ENCODE results near the gene CLEC4M.

The CLEC4M gene

DNA sequence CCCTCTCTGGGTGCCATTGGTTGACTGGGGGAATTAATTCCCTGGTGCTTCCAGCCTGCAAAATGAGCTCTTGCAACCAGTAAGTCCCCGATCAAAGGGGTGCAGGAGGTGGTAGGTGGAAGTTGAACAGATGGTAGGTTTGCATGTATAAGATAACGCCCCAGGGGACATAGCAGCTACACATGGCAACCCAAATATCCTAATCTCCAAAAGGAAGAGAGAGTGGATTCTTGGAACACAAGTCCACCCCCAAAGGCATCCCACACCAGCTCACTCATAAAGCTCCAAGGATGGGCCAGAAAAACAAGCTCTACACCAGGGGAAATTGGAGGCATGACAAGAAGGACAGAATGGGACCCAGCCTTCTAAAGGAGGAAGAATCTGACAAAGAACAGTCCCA, 20.5 kb upstream of the CLEC4M start:
- Histone ChIP-seq H3K9me2 (ENCODE audit: low read depth, low read length) (no peaks in the 10 kb centered on the region), H3K9ac (ENCODE audit: low read length) (no peak overlapping the region), H3K4me2 (ENCODE audit: low read length) (no peak overlapping the region), H2AFZ (ENCODE audit: low read length) (no peak overlapping the region), H3F3A (ENCODE audit: insufficient read depth, low read length) (no peaks in the 10 kb centered on the region), H3K27ac (ENCODE audit: low read depth, low read length, poor library complexity, severe bottlenecking) (no peak overlapping the region), H4K20me1 (ENCODE audit: insufficient read depth, low read length) (no peaks in the 10 kb centered on the region), H3K79me2 (ENCODE audit: insufficient read depth, low read length) (no peaks in the 10 kb centered on the region), H3K4me1 (ENCODE audit: insufficient read depth, low read length, severe bottlenecking) (no peaks in the 10 kb centered on the region), H3K9me3 (ENCODE audit: low read length) (no peaks in the 10 kb centered on the region), H3K36me3 (ENCODE audit: insufficient read depth, low read length) (no peaks in the 10 kb centered on the region), H3K27me3 (ENCODE audit: insufficient read depth, low read length) (0 out of 2 replicates have a peak, but pooled peaks cover 5% of the 10 kb centered on the region), H3K4me3 (ENCODE audit: low read depth, low read length, poor library complexity, severe bottlenecking) (no peak overlapping the region)
- TF ChIP-seq CTCF (IDR thresholded peaks at IDR 0.05; ENCODE audit: low read length) (no peak), EZH2 (IDR thresholded peaks at IDR 0.05; ENCODE audit: borderline replicate concordance, low read length) (no peak)

DNA sequence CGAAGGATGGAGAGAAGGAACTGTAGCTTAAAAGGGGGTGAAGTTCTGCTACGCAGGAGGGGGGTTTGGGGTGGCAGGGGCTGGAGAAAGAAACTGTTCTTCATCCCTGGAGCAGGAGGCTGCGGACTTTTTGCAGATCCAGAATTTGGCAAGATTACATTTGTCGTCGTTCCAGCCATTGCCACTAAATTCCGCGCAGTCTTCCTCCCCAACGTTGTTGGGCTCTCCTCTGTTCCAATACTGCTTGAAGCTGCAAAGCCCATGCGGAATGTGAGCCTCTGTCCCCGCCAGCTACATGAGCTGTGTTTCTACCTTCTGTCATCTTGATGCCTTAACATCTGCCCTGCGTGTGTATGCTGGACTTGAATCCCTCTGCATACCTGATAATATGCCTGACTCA, 20.1 kb upstream of the CLEC4M start:
- TF ChIP-seq CTCF (IDR thresholded peaks at IDR 0.05; ENCODE audit: low read length) (no peak), EZH2 (IDR thresholded peaks at IDR 0.05; ENCODE audit: borderline replicate concordance, low read length) (no peak)

GRCh38 chr19:7743425-7743841, 19.6 kb upstream of the CLEC4M start:
- H3K79me2 ChIP-seq (ENCODE audit: insufficient read depth, low read length) = no peaks in the 10 kb centered on the region
- no peaks in the 10 kb centered on the region for H4K20me1 ChIP-seq (ENCODE audit: insufficient read depth, low read length)
- H3K4me1 ChIP-seq (ENCODE audit: insufficient read depth, low read length, severe bottlenecking) = no peaks in the 10 kb centered on the region
- H3K36me3 ChIP-seq (ENCODE audit: insufficient read depth, low read length) = no peaks in the 10 kb centered on the region
- H3F3A ChIP-seq (ENCODE audit: insufficient read depth, low read length) = no peaks in the 10 kb centered on the region
- 0 out of 2 replicates have a peak, but pooled peaks cover 2% of the 10 kb centered on the region for H3K9me3 ChIP-seq (ENCODE audit: low read length)
- no peak overlapping the region for H3K4me3 ChIP-seq (ENCODE audit: low read depth, low read length, poor library complexity, severe bottlenecking)
- H3K9ac ChIP-seq (ENCODE audit: low read length) = no peak overlapping the region
- TF ChIP-seq CTCF (IDR thresholded peaks at IDR 0.05; ENCODE audit: low read length) = no peak
- TF ChIP-seq EZH2 (IDR thresholded peaks at IDR 0.05; ENCODE audit: borderline replicate concordance, low read length) = no peak
- H3K27me3 ChIP-seq (ENCODE audit: insufficient read depth, low read length) = 0 out of 2 replicates have a peak, but pooled peaks cover 5% of the 10 kb centered on the region
- no peak overlapping the region for H3K4me2 ChIP-seq (ENCODE audit: low read length)
- no peak overlapping the region for H2AFZ ChIP-seq (ENCODE audit: low read length)
- H3K9me2 ChIP-seq (ENCODE audit: low read depth, low read length) = no peaks in the 10 kb centered on the region
- H3K27ac ChIP-seq (ENCODE audit: low read depth, low read length, poor library complexity, severe bottlenecking) = no peak overlapping the region

More for the DNA sequence above, 20.1 kb upstream of the CLEC4M start:
- H3K4me1 ChIP-seq (ENCODE audit: insufficient read depth, low read length, severe bottlenecking) = no peaks in the 10 kb centered on the region
- H3K4me2 ChIP-seq (ENCODE audit: low read length) = no peak overlapping the region
- H4K20me1 ChIP-seq (ENCODE audit: insufficient read depth, low read length) = no peaks in the 10 kb centered on the region
- no peaks in the 10 kb centered on the region for H3K79me2 ChIP-seq (ENCODE audit: insufficient read depth, low read length)
- H3K9me2 ChIP-seq (ENCODE audit: low read depth, low read length) = no peaks in the 10 kb centered on the region
- no peak overlapping the region for H2AFZ ChIP-seq (ENCODE audit: low read length)
- H3K36me3 ChIP-seq (ENCODE audit: insufficient read depth, low read length) = no peaks in the 10 kb centered on the region
- no peak overlapping the region for H3K4me3 ChIP-seq (ENCODE audit: low read depth, low read length, poor library complexity, severe bottlenecking)
- H3K9ac ChIP-seq (ENCODE audit: low read length) = no peak overlapping the region
- H3K27ac ChIP-seq (ENCODE audit: low read depth, low read length, poor library complexity, severe bottlenecking) = no peak overlapping the region
- 0 out of 2 replicates have a peak, but pooled peaks cover 5% of the 10 kb centered on the region for H3K27me3 ChIP-seq (ENCODE audit: insufficient read depth, low read length)
- H3K9me3 ChIP-seq (ENCODE audit: low read length) = 0 out of 2 replicates have a peak, but pooled peaks cover 2% of the 10 kb centered on the region
- H3F3A ChIP-seq (ENCODE audit: insufficient read depth, low read length) = no peaks in the 10 kb centered on the region
